Hindlimb muscle (tissue), 1 donor: ENCODE measurements around the gene FOXL3. TPM values are rescaled to one million over a fixed set of nuclear protein-coding genes. Genes with fewer than 3 reads are reported as not detected.

Experiments used
- polyA plus RNA-seq: library from polyadenylated mRNA; unstranded; fragments of 120-200 nt; gene quantifications from one replicate; pipeline ENCODE4 v1.2.1, GENCODE V29; 2013; ENCODE audit not compliant: insufficient read length

FOXL3 gene
- polyA plus RNA-seq, 1 donor: not detected

Other genes starting within 250 kb of the FOXL3 start
- 41.7 TPM for gene FAM20C, start 97.6 kb upstream of the FOXL3 start, polyA plus RNA-seq
- 33.2 TPM for gene PDGFA, start 229.7 kb downstream of the FOXL3 start, polyA plus RNA-seq